HL-60/S4 treated with phorbol 12-myristate 13-acetate at 8.2 ng/mL for 4 days and 3 days (cell line): ENCODE data around the gene UTP20.
"Not testable (repeated sequence)": the region's sequence is repeated elsewhere in the genome, so short reads cannot be mapped to it uniquely, and the experiment has no call there.

ENCODE experiments used
- in situ Hi-C: fragments of 300-500 bp; cut with MboI; formaldehyde crosslinking; loops from 2 replicates; pipeline ENCODE4 v1.15.0; 2022; ENCODE audit warnings: low sequenced_read_pairs

UTP20 gene

GRCh38 chr12:101325590-101325989, 45.7 kb downstream of the UTP20 start:
- in situ Hi-C loops, result no loop called here

GRCh38 chr12:101327051-101327450, 47.1 kb downstream of the UTP20 start:
- in situ Hi-C loops, result no loop called here

- in situ Hi-C loops, result no loop called here
Observed at GRCh38 chr12:101327546-101327945, 47.6 kb downstream of the UTP20 start.

- in situ Hi-C loops, result no loop called here
Observed at GRCh38 chr12:101328917-101329316, 49.0 kb downstream of the UTP20 start.

GRCh38 chr12:101330631-101331030, 50.7 kb downstream of the UTP20 start:
- in situ Hi-C loops, result no loop called here

- in situ Hi-C loops, result no loop called here
Observed at GRCh38 chr12:101336437-101336836, 56.5 kb downstream of the UTP20 start.

GRCh38 chr12:101338087-101338486, 58.2 kb downstream of the UTP20 start:
- in situ Hi-C loops, result no loop called here

GRCh38 chr12:101343893-101344292, 64.0 kb downstream of the UTP20 start:
- in situ Hi-C loops, result no loop called here

GRCh38 chr12:101351682-101352081, 71.8 kb downstream of the UTP20 start:
- in situ Hi-C loops, result no loop called here

GRCh38 chr12:101356794-101357193, 76.9 kb downstream of the UTP20 start:
- in situ Hi-C loops, result no loop called here

- in situ Hi-C loops, result no loop called here
Observed at GRCh38 chr12:101361455-101361854, 81.5 kb downstream of the UTP20 start.

- in situ Hi-C loops, result no loop called here
Observed at GRCh38 chr12:101368016-101368415, 88.1 kb downstream of the UTP20 start.

GRCh38 chr12:101372431-101372830, 92.5 kb downstream of the UTP20 start:
- in situ Hi-C loops, result no loop called here

GRCh38 chr12:101375573-101375972, 95.7 kb downstream of the UTP20 start:
- in situ Hi-C loops, result no loop called here

- in situ Hi-C loops, result no loop called here
Observed at GRCh38 chr12:101379149-101379548, 99.2 kb downstream of the UTP20 start.

- in situ Hi-C loops, result not testable (repeated sequence)
Observed at GRCh38 chr12:101391181-101391580, 111.3 kb downstream of the UTP20 start.

- in situ Hi-C loops, result no loop called here
Observed at GRCh38 chr12:101407049-101407435, 127.1 kb downstream of the UTP20 start.

GRCh38 chr12:101407436-101408345, 127.8 kb downstream of the UTP20 start, which contains the start of gene ARL1:
ARL1 (minus strand) TSS chr12:101407772; CDS start chr12:101407645, 127 bp downstream.
- in situ Hi-C loops, result no loop called here

GRCh38 chr12:101410169-101410568, 130.3 kb downstream of the UTP20 start:
- in situ Hi-C loops, result loop anchor here (10.0 kb wide), 1 partner anchor 435 kb away; no protein-coding TSS in a partner anchor

GRCh38 chr12:101414533-101415119, 134.7 kb downstream of the UTP20 start:
- in situ Hi-C loops, result loop anchor here (10.0 kb wide), 1 partner anchor 430 kb away; no protein-coding TSS in a partner anchor

GRCh38 chr12:101415228-101415627, 135.3 kb downstream of the UTP20 start:
- in situ Hi-C loops, result loop anchor here (10.0 kb wide), 1 partner anchor 430 kb away; no protein-coding TSS in a partner anchor

- in situ Hi-C loops, result not testable (repeated sequence)
Observed at GRCh38 chr12:101422066-101422465, 142.2 kb downstream of the UTP20 start.
